Middle frontal gyrus (tissue), 1 donor: Measurements from ENCODE around the gene PPP1R3C.

Source experiments
- DNase-seq: peaks from one replicate; pipeline ENCODE4 v3.0.0-alpha.2; 2015; ENCODE audit warnings: low spot score; ENCODE audit errors: extremely low spot score

The PPP1R3C gene

GRCh38 chr10:91632671-91633550 is at the start of gene PPP1R3C:
TSS of gene PPP1R3C (minus strand) at chr10:91633071. CDS start at chr10:91632969, 102 bp downstream.
- peak; percentile 90 for DNase-seq

- DNase-seq = peak; percentile 40
Measured at GRCh38 chr10:91681361-91682276, 48.7 kb upstream of the PPP1R3C start.

- no peak for DNase-seq
Measured at GRCh38 chr10:91680487-91680886, 47.6 kb upstream of the PPP1R3C start.

GRCh38 chr10:91679296-91679695 is 46.4 kb upstream of the PPP1R3C start:
- DNase-seq = no peak

GRCh38 chr10:91677911-91678310 is 45.0 kb upstream of the PPP1R3C start:
- DNase-seq = no peak

- no peak for DNase-seq
Measured at GRCh38 chr10:91672021-91672608, 39.2 kb upstream of the PPP1R3C start.

- DNase-seq = no peak
Measured at GRCh38 chr10:91668913-91669312, 36.0 kb upstream of the PPP1R3C start.

GRCh38 chr10:91665842-91666241 is 33.0 kb upstream of the PPP1R3C start:
- no peak for DNase-seq

- DNase-seq = no peak
Measured at GRCh38 chr10:91664426-91664825, 31.6 kb upstream of the PPP1R3C start.

- DNase-seq = no peak
Measured at GRCh38 chr10:91662993-91663392, 30.1 kb upstream of the PPP1R3C start.

GRCh38 chr10:91653219-91653870 is 20.5 kb upstream of the PPP1R3C start:
- no peak for DNase-seq

GRCh38 chr10:91652364-91652763 is 19.5 kb upstream of the PPP1R3C start:
- no peak for DNase-seq

GRCh38 chr10:91643700-91644099 is 10.8 kb upstream of the PPP1R3C start:
- DNase-seq = no peak

GRCh38 chr10:91642831-91643692 is 10.2 kb upstream of the PPP1R3C start:
- DNase-seq = no peak

GRCh38 chr10:91636892-91637291 is 4.0 kb upstream of the PPP1R3C start:
- DNase-seq = no peak

GRCh38 chr10:91635401-91636400 is 2.8 kb upstream of the PPP1R3C start:
- DNase-seq = peak; percentile 56

- DNase-seq = no peak
Measured at GRCh38 chr10:91634898-91635297, 2.0 kb upstream of the PPP1R3C start.

GRCh38 chr10:91634246-91634645 is 1.4 kb upstream of the PPP1R3C start:
- no peak for DNase-seq

- no peak for DNase-seq
Measured at GRCh38 chr10:91630625-91631024, 2.2 kb downstream of the PPP1R3C start.
